GM18520 (cell line): ENCODE data around the gene IVL.

Source experiments
- ATAC-seq: cut with Tn5 transposase; IDR thresholded peaks from one replicate; pipeline ENCODE4 v1.9.1; 2021; ENCODE audit not compliant: unreplicated experiment

Gene IVL

DNA sequence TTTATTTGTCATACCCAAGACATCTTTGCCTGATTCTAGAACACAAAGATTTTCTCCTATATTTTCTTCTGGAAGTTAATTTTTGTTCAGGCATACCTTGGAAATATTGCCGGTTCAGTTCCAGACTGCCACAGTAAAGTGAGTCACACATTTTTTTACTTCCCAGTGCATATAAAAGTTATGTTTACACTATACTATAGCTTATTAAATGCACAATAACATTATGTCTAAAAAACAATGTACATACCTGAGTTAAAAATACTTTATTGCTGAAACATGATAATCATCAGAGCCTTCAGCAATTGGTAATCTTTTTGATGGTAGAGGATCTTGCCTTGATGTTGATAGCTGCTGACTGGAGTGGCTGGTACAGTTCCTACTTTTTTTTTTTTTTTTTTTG lies 20.2 kb upstream of the IVL start:
- no peak for ATAC-seq

- ATAC-seq = no peak
These were observed 9.3 kb upstream of the IVL start for GRCh38 chr1:152899027-152899426.

DNA sequence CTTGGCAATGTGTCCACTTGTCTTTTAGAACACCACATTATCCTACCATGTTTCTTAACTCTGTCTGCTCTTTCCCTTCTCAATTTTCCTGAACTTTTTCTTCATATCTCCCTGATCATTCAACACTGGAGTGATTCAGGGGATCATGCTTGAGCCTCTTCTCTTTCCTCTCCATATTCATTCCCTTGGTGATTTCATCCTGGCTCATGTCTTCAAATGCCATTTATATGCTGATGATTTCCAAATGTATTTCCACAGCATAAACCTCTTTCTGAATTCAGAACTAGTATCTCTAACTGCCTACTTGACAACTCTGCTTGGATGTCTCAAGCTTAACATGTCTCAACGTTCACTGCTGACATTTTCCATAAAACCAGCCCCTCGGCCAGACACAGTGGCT lies 8.5 kb upstream of the IVL start:
- ATAC-seq = no peak

DNA sequence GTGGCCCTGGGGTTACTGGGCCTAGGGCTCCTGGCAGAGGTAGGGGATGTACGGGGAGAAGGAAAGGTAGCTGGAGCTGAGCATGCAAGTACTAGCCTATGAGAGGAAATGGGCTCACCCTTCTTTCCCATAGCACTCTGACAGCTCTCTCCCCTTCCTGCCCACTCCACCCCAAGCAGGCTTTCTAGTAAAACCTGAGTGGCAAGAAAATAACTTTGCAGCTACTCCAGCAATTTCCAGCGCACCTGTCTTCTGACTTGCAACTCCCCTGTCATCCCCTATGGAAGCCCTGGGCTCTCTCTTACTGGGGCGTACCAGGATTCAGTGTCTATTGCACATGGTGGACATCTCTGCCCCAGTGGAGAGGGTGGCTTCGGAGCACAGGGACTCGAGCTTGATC lies 6.7 kb upstream of the IVL start:
- no peak for ATAC-seq

- no peak for ATAC-seq
These were observed 5.7 kb upstream of the IVL start for GRCh38 chr1:152902636-152903035.

GRCh38 chr1:152904688-152905440 lies 3.5 kb upstream of the IVL start:
- no peak for ATAC-seq

- ATAC-seq = no peak
These were observed 2.3 kb upstream of the IVL start for GRCh38 chr1:152906023-152906565.

- ATAC-seq = no peak
These were observed 860 bp downstream of the IVL start for GRCh38 chr1:152909206-152909605.

DNA sequence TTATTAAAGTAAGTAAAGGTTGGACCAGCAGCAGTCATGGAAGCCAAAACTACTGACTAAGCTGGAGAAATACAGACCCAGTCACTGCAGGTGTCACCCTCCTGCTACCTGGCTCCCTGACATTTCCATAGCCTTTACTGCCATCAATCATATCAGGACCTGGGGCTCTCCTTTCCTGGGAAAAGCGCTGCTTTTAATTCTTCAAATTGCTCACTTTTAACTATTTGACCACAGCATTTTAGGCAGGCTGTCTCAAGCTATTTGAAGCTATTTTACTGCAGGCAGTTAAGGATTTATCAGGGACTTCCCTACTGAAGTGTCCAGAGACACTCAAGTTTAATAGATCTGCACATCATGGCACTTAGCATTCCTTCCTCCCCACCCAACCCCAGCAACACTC lies 4.1 kb downstream of the IVL start:
- no peak for ATAC-seq

- ATAC-seq = no peak
These were observed 4.6 kb downstream of the IVL start for GRCh38 chr1:152912900-152913299.

GRCh38 chr1:152917794-152918193 lies 9.4 kb downstream of the IVL start:
- ATAC-seq = no peak

DNA sequence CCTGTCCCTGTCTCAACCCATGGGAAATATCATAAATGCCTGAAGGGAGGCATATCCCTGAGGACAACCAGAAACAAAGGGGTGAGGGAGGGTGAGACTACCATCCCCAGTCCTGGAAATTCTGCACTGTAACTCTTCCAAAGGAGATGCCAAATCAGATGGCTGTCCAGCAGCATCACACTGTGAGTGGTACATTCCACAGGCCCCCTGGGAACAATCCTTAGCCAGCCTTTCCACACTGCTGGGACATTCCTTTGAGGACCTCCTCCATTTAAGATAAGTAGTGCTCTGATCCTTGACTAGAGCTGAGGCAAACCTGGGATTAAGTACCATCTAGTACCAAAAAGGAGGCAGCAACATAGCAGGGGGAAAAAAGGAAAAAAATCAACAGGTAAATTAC lies 10.7 kb downstream of the IVL start:
- ATAC-seq = no peak

- no peak for ATAC-seq
These were observed 15.8 kb downstream of the IVL start for GRCh38 chr1:152924191-152924590.

GRCh38 chr1:152926091-152926490 lies 17.7 kb downstream of the IVL start:
- no peak for ATAC-seq

DNA sequence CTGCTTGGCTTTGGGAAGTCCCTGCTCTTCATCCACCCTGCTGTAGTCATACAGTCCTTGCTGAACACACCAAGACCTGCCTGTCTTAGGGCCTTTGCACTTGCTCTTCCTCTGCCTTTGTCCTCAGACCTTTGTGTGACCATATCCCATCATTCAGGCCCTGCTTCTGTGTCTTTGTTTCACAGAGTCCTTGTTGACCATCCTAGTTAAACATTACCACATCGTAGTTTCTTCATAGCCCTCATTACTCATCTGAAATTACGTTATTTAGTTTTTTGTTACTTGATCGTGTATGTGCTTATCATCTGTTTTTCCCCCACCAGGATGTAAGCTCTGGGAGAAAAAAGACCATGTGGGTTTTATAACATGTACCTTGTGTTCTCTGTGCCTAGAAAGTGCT lies 20.3 kb downstream of the IVL start:
- ATAC-seq = no peak

- ATAC-seq = no peak
These were observed 23.9 kb downstream of the IVL start for GRCh38 chr1:152932170-152932811.

DNA sequence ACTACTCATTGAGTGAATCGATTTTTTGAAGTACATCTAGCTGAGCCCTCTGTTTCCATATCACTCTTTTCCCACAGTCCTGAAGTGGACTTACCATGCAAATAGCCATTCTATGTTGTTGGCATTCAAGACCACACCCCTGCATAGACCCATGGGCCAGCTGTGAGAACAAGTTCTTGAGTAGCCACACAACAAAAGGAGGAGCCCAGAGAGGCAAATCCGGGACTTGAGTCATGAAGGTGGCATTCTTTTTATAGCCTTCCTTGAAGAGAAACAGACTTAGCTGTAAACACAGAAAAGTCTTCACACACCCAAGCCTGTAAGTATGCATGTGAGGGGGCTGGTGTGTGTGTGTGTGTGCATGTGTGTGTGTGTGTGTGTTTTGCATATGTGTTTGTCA lies 24.9 kb downstream of the IVL start:
- no peak for ATAC-seq

DNA sequence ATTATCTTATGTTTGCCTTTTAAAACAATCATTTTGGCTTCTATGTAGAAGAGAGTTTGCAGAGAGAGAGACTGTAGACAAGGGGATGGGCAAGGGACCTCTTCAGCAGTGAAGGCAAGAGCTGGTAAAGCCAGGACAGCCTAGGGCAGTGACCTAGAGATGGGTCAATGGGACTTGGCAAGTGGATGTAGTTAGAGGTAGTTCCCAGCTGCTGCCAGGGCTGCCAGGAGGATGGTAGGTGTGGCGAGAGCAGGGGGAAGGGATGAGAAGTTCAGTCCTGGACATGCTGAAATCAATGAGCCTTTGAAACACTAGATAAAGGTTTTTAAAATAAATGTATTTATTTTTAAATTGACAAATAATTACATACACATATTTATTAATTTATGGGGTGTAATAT lies 32.3 kb downstream of the IVL start:
- ATAC-seq = no peak

GRCh38 chr1:152941037-152941711 lies 32.8 kb downstream of the IVL start:
- ATAC-seq = no peak

GRCh38 chr1:152942161-152942560 lies 33.8 kb downstream of the IVL start:
- no peak for ATAC-seq

- ATAC-seq = no peak
These were observed 37.9 kb downstream of the IVL start for GRCh38 chr1:152946248-152946647.

- ATAC-seq = no peak
These were observed 38.4 kb downstream of the IVL start, which contains the start of gene SPRR5 for GRCh38 chr1:152946651-152947256. TSS of gene SPRR5 (plus strand) at chr1:152947206. CDS start at chr1:152948555, 1,349 bp downstream.
